GM19455 (cell line): ENCODE data around the gene RNASE4.
A peak's percentile ranks its signal among the peaks of the same experiment; 100 is the strongest.
"Not testable (repeated sequence)": the region's sequence is repeated elsewhere in the genome, so short reads cannot be mapped to it uniquely, and the experiment has no call there.

Experiments used
- ATAC-seq: cut with Tn5 transposase; IDR thresholded peaks from one replicate; pipeline ENCODE4 v1.9.1; 2021; ENCODE audit not compliant: unreplicated experiment

The RNASE4 gene, protein sequence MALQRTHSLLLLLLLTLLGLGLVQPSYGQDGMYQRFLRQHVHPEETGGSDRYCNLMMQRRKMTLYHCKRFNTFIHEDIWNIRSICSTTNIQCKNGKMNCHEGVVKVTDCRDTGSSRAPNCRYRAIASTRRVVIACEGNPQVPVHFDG

DNA sequence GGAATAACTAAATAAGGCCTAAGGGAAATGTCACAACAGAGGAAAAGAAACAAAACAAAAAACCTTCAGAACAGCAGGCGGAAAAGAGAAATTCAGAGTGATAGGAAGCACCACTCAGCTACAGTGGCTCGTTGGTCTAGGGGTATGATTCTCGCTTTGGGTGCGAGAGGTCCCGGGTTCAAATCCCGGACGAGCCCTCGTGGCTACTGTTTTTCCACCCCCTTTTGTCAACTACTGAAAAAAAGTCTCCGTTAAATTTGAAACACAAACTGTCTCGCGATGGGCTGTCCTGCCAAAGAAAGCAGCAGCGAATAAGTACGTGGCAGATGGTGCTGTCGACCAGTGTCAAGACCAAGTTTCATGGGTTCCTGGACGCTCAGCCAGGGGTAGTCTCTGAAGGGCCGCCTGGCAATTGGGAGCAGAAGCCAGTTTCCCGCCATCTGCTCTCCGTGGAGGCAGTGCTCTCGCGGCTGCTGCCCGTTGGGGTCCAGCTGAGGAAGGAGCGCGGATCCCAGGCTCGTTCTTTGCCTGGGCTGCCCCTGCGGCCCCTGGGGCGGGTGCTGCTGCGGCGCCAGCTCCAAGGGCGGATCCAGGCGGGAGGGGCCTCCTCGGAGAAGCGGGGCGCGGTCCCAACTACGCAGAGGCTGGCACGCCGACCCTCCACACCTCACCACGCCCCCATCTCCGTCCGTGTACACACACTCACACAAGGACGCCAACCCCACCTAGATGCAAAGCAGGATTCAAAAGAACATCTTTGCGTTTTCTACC, at the start of gene RNASE4:
TSS of gene RNASE4 (plus strand) at position 670 of the 771 bp plus-strand sequence. CDS start 14,812 bp downstream, outside the sequence.
- peak; percentile 36 for ATAC-seq

DNA sequence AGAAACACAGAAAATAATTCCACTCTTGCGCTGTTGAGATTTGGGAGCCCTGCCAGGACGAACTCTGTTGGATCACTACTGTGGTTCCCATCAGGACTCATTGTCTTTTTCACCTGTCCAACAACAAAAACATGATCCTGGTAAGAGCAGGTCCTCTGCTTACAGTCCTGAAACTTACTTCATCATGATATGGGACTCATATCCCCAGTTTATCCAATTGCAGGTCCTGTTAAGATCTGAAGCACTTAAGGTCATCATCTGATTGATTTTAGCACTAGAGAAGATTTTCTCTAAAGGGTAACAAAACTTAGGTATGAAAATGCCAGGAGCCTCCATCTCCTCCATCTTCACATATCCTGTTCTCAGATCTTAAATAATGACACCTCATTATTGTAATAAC, 42.8 kb upstream of the RNASE4 start, which contains the start of gene OR6S1:
TSS of gene OR6S1 (minus strand) at position 101 of the 400 bp plus-strand sequence. CDS start at position 101, 0 bp downstream.
- no peak for ATAC-seq

DNA sequence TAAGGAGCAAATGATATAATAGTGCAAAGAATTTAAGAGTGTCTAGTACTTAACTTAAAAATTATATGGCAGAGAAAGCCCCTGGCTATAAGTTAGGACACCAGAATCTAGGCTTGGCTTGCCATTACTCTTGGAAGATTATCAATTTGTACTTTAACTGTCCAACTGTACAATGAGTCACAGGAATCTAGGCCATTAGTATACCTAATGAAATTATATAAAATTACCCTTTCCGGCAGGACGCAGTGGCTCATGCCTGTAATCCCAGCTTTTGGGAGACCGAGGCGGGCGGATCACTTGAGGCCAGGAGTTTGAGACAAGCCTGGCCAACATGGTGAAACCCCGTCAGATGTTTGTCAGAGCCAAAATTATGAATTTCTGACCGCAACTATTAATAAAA, 42.2 kb upstream of the RNASE4 start:
- ATAC-seq, result no peak

DNA sequence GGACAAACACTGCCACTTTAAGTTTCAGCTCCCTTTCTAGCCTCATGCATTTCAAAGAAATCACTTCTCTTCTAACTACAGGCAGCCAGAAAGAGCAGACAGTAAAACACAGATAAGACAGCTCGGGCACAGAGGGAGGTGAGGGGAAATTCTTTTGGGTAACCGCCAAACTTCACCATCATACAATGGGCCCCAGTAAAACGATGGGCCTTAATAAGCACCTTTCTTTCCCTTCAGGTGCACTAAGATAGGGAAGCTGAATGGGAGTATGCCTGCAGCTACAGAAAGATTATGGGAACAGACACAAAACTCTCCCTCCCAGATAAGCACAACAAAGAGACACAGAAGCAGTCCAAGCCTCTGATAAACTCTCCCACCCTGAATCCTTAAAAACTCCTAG, 41.6 kb upstream of the RNASE4 start:
- not testable (repeated sequence) for ATAC-seq

DNA sequence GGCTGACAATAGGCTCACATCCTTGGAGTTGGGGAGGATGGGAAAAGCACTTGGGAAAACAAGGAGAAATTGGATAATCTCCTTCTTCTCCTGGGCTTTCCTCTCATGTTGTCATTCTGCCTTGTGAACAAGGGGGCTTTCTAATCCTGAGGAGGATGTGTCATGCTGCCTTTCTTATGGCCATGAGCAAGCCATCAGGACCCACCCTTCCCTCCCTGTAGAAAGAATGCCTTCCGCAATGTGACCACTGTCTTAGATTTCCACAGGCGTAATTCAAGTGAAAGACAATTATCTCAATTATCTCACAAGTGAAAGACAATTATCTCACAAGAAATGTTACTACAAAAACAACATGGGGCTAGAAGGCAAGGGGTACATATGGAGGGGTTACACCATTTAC, 39.8 kb upstream of the RNASE4 start:
- ATAC-seq, result no peak

DNA sequence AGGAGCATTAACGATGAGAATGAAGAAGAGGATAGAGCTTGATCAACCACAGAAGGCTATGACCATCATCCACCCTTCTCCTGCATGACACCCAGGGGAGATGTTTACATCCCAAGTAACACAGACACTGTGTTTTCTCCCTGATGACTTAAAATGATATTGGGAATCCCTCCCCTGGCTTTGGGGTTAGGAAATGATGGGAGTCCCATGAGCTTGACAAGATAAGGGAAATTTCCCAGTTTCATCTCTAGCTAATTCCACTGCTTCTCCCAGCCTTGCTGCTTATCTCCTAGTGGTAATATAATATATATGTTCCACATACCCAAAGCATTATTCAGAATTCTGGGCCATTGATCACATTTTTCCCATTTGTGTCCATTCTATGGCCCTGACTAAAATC, 38.9 kb upstream of the RNASE4 start:
- no peak for ATAC-seq

DNA sequence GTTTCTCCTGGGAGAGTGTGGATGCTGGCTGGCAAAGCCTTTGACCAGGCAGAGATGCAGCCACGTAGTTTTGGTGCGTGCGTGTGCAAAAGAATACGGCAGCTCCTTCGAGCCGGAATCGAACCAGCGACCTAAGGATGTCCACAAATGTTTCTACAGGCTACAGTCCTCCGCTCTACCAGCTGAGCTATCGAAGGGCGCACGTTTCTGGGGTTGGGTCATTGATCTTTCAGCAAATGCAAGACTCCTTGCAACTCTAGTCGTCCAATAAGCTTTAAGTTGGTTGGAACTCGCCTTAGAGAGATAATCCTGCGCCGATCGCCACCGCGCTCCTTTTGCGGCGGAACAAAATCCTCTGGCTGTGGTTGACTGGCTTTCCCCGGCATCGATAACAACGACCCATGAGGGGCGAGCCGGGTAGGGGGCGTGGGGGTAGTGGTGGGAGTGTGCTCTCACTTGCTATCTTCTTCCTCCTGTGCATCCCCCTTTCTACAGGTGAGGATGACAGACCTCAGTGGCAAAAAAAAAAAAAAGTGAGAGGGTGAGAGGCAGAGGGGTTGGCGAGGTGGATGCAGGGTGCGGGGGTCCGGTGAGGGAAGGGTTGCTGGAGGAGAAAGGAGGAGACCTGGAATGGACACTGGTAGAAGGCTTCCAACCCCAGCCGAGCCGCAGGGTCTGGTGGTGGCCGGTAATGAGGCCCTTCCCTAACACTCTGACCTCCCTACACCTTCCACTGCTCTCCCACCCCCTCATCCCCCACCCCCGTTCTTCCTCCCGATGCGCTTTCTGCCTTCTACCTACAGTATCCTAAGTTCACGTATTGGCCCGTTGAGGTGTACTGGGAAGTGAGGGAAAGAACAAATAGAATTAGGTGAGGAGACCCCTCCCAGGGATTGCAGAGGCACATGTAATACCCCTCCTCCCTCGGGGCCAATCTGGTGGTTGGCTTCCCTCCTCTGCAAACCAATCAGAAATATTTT, 31.1 kb upstream of the RNASE4 start:
- no peak for ATAC-seq

DNA sequence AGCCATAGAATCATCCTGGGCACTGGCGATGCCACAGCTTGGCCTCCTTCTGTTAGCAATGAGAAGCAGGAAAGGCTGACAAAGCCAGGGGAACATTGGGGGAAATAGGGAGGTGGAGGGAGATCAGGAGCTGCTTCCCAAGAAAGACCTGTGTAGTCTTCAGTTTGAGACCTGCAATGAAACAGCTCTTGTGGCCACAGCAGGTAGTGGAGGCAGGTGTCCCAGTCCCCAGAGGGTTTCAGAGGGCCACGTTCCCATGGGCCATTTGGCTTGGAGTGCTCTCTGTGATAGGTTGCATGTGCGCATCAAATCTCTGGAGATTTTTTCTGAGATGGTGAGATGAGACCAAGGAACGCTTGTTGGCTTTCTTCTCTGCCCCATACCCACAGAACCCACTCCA, 28.5 kb upstream of the RNASE4 start:
- ATAC-seq, result no peak

DNA sequence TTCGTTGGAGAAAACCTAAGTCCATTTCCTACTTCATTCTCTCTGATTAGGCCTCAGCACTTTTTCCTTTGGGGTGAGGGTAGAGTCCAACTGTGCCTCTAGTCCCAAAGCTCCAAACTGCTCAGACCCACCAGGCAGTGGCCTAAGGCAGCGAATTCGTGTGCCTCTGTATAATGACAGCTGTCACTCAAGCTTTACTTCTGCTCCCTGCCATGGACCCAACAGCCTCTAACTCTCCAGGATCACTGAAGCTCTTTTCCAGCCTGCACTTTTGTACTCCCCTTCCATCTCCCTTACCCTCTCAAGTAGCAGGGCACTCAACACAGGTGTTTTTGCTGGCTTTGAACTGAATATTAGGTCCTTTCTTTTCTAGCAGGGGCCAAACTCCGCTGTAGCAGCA, 28.1 kb upstream of the RNASE4 start:
- ATAC-seq, result no peak

DNA sequence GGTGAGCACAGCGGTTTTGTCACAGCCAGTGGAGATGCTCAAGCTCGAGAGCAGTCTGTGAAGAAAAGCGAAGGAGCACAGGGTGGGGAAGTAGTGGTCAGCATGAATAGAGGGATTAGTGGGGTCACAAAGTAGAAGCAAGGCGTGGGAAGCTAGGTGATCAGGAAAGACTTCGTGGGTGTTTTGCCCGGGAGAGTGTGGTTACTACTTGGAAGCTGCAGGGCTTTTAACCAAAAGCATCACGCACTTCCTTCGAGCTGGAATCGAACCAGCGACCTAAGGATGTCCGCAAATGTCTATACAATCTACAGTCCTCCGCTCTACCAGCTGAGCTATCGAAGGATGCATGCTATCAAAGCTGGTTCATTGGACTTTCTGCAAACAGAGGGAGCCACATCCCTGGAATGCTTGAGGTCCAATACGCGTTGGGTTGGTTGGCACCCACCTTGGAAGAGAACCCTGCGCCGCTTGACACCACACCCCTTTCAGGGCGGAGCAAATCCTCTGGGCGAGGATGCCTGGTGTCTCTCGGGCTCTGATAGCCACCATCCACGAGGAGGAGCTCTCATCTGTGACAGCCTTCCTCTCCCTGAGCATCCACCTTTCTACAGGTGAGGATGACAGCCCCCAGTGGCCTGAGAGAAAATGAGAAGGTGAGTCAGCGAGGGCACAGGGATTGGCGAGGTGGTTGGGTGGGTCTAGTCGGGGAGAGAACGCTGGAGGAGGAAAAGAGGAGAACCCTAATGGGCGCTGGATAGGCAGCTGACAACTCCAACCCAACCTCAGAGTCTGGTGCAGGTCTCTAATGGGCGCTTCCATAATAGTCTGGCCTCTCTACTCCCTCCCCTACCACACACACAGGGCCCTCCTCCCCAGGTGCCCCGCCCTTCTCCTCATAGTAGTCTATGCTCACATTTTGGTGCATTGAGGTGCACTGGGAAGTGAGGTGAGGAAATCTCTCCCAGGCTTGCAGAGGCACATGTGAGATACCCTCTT, 26.8 kb upstream of the RNASE4 start:
- ATAC-seq, result no peak

DNA sequence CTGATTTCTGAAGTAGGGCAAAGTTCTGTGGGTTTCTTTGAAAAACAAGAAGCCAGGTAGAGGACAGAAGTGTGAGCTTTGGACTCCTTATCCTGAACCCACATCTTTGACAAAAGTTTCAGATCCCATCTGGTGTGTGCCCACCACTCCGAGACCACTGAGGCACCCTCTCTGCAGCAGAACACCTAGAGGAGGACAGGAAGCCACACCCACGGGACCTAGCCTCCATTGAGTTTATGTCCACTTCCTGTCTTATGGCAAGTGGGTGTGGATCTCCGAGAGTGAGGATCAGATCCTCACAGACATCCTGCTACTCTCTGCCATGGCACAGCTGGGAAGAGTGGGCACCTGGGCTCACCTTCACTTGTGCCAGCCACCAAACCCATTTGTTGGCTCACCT, 26.1 kb upstream of the RNASE4 start:
- no peak for ATAC-seq

DNA sequence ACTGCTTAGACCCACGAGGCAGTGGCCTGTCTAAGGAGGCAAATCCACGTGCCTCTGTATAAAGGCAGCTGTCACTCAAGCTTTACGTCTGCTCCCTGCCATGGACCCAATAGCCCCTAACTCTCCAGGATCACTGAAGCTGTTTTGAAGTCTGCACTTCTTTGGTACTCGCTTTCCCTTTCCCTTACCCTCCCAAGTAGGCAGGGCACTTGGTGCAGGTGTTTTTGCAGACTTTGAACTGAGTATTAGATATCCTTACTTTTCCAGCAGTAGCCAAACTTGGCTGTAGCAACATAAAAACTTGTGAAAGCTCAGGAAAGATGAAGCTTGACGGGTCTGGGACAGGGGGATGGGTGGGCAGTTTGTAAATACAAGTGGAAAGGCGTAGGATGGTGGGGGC, 25.0 kb upstream of the RNASE4 start:
- ATAC-seq, result no peak

DNA sequence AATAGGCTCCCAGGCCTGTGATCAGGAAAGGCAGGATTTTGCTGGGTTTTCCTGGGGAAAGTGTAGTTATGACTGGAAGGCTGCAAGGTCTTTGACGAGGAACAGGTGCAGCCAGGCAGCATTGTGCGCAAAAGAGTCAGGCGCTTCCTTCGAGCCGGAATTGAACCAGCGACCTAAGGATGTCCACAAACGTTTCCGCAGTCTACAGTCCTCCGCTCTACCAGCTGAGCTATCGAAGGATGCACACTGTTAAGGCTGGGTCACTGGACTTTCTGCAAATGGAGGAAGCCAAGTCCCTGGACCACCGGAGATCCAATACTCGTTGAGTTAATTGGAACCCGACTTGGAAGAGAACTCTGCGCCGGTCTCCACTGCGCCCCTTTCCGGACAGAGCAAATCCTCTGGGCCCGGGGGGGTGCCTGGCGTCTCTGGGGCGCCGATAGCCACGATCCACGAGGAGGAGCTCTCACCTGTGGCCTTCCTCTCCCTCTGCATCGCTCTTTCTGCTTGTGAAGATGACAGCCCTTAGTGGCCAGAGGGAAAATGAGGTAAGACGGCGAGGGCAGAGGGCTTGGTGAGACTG, 24.5 kb upstream of the RNASE4 start:
- ATAC-seq, result no peak

DNA sequence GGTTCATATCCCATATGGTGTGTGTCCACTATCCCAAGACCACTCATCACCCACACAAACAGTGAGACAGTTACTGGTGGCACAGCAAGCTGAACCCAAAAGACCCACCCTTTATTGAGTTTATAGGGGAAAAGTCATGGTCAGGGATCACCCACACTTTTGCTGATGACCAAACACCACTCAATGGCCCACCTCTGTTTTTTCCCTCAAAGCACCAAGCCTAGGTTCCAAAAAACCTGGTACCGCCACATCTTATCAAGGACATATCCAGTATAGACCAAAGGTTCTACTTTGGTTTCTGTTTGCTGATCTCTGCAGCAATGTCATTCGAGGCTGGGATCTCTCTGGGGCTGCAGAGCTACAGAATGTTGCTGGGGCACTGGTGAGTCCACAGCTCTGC, 23.2 kb upstream of the RNASE4 start:
- no peak for ATAC-seq

DNA sequence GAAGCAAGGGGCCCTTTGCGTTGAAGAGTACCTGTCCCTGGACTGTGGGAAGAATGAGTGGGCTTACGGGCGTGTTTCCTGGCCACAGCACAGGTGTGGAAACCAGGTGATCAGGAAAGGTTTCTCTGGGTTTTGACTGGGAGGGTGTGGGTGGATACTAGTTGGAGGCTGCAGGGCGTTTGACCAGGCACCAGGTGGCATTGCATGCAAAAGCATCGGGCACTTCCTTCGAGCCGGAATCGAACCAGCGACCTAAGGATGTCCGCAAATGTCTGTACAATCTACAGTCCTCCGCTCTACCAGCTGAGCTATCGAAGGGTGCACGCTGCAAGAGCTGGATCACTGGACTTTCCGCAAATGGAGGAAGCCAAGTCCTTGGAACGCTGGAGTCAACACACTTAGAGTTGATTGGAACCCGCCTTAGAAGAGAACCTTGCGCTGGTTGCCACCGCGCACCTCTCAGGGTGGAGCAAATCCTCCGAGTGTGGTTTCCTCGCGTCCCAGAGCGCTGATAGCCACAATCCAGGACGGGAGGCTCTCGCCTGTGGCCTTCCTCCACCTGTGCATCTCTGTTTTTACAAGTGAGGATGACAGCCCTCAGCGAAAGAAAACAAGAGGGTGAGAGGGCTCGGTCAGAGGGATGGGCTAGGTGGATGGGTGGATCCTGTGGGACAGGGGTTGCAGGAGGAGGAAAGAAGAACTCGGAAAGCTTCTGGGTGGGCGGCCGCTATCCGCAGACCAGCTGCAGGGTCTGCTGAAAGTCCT, 21.2 kb upstream of the RNASE4 start:
- ATAC-seq, result peak; percentile 59

DNA sequence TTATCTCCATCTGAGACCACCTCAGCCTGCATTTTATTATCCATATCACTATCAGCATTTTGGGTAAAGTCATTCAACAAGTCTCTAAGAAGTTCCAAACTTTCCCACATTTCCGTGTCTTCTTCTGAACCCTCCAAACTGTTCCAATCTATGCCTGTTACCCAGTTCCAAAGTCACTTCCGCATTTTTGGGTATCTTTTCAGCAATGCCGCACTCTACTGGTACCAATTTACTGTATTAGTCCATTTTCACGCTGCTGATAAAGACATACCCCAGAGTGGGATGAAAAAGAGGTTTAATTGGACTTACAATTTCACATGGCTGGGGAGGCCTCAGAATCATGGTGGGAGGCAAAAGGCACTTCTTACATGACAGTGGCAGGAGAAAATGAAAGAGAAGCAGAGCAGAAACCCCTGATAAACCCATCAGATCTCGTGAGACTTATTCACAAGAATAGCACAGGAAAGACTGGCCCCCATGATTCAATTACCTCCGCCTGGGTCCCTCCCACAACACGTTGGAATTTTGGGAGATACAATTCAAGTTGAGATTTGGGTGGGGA, 17.9 kb upstream of the RNASE4 start:
- not testable (repeated sequence) for ATAC-seq

DNA sequence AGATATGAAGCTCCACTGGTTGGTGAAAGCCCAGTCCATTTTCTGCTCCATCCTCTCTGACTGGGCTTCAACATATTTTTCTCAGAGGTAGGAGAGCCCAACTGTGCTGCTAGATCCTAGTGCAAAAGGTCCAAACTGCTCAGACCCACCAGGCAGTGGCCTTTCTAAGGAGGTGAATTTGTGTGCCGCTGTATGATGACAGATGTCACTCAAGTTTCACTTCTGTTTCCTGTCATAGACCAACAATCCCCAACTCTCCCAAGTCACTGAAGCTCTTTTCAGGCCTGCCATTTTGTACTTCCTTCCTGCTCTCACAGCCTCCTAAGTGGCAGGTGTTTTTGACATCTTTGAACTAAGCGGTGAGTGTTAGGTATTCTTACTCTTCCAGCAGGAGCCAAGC, 16.4 kb upstream of the RNASE4 start:
- peak; percentile 74 for ATAC-seq

DNA sequence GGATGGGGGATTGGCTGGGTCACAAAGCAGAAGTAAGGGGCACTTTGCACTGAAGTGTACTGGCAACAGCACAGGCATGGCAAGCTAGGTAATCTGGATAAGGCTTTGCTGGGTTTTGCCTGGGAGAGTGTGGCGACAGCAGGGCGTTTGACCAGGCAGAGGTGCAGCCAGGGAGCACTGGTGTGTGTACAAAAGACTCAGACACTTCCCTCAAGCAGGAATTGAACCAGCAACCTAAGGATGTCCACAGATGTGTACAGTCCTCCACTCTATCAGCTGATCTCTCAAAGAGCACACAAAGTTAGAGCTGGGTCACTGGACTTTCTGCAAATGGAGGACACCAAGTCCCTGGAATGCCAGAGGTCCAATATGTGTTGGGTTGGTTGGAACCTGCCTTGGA, 15.4 kb upstream of the RNASE4 start:
- no peak for ATAC-seq
